Measurements from ENCODE around the gene REV1. TPM values are rescaled to one million over a fixed set of nuclear protein-coding genes. Genes with fewer than 3 reads are reported as not detected.

The REV1 gene
- total and polyA plus RNA-seq, 4 donors = 4.0 to 37.7 (median 16.2) TPM

GRCh38 chr2:99485824-99486223 lies 4.0 kb downstream of the REV1 start:
- Histone ChIP-seq H3K27ac (ENCODE audit: low read depth in 1 of 2, low read length in 2 of 2) (no peak overlapping the region), H3K27me3 (ENCODE audit: control insufficient read depth in 4 of 4, insufficient read depth in 4 of 4, low read length in 3 of 4) (no peaks in the 10 kb centered on the region), H3K9me3 (ENCODE audit: control insufficient read depth in 4 of 4, low read length in 3 of 4) (no peaks in the 10 kb centered on the region), H3K9ac (ENCODE audit: low read depth in 1 of 2, low read length in 2 of 2) (no peak overlapping the region), H3K4me1 (ENCODE audit: control insufficient read depth in 4 of 4, insufficient read depth in 4 of 4, low read length in 3 of 4) (peaks cover 8 to 17% (median 12%) of the 10 kb centered on the region in 4 donors), H3K4me3 (ENCODE audit: low read depth in 1 of 3, low read length in 3 of 3) (no peak overlapping the region), H3K36me3 (ENCODE audit: control insufficient read depth in 4 of 4, insufficient read depth in 3 of 4, low read depth in 1 of 4, low read length in 3 of 4) (no peaks in the 10 kb centered on the region)
- no peak for DNase-seq (ENCODE audit: low spot score)
- 88% methylated on average over 4 of the region's 4 CpGs for WGBS
- TF ChIP-seq TAF1 (conservative IDR thresholded peaks at IDR 0.05) (no peak), RXRA (IDR thresholded peaks at IDR 0.05) (no peak), FOXA2 (IDR thresholded peaks at IDR 0.05) (no peak), MAX (IDR thresholded peaks at IDR 0.05) (no peak), HNF4A (conservative IDR thresholded peaks at IDR 0.05) (no peak), RAD21 (IDR thresholded peaks at IDR 0.05) (no peak), NR2F2 (IDR thresholded peaks at IDR 0.05) (no peak), YY1 (IDR thresholded peaks at IDR 0.05) (no peak), HNF4G (IDR thresholded peaks at IDR 0.05) (no peak), JUND (IDR thresholded peaks at IDR 0.05) (no peak)
- TF ChIP-seq, protein P1, sequence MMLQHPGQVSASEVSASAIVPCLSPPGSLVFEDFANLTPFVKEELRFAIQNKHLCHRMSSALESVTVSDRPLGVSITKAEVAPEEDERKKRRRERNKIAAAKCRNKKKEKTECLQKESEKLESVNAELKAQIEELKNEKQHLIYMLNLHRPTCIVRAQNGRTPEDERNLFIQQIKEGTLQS (IDR thresholded peaks at IDR 0.05) = no peak
- TF ChIP-seq, protein P2, sequence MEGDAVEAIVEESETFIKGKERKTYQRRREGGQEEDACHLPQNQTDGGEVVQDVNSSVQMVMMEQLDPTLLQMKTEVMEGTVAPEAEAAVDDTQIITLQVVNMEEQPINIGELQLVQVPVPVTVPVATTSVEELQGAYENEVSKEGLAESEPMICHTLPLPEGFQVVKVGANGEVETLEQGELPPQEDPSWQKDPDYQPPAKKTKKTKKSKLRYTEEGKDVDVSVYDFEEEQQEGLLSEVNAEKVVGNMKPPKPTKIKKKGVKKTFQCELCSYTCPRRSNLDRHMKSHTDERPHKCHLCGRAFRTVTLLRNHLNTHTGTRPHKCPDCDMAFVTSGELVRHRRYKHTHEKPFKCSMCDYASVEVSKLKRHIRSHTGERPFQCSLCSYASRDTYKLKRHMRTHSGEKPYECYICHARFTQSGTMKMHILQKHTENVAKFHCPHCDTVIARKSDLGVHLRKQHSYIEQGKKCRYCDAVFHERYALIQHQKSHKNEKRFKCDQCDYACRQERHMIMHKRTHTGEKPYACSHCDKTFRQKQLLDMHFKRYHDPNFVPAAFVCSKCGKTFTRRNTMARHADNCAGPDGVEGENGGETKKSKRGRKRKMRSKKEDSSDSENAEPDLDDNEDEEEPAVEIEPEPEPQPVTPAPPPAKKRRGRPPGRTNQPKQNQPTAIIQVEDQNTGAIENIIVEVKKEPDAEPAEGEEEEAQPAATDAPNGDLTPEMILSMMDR (IDR thresholded peaks at IDR 0.05; ENCODE audit: low read depth, low read length, missing input control) = no peak
- TF ChIP-seq, protein P3, sequence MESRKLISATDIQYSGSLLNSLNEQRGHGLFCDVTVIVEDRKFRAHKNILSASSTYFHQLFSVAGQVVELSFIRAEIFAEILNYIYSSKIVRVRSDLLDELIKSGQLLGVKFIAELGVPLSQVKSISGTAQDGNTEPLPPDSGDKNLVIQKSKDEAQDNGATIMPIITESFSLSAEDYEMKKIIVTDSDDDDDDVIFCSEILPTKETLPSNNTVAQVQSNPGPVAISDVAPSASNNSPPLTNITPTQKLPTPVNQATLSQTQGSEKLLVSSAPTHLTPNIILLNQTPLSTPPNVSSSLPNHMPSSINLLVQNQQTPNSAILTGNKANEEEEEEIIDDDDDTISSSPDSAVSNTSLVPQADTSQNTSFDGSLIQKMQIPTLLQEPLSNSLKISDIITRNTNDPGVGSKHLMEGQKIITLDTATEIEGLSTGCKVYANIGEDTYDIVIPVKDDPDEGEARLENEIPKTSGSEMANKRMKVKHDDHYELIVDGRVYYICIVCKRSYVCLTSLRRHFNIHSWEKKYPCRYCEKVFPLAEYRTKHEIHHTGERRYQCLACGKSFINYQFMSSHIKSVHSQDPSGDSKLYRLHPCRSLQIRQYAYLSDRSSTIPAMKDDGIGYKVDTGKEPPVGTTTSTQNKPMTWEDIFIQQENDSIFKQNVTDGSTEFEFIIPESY (IDR thresholded peaks at IDR 0.05) = no peak

DNA sequence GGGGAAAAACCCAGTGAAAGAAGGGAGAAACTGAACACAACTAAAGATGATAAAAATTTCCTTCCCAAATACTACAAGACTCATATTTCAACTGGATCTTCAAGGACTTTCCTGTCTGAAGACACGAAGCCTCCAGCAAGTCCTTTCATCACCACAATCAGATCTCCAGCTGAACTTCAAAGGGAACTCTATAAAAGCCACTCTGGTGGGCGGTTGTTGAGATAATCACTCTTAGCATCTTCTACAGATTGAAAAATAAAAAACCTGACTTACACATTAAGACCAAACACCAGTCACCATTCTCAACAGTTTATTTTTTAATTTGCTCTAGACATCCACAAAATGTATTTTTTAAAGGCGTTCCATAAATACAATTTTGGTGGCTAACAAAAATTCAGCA lies 4.4 kb downstream of the REV1 start:
- Histone ChIP-seq H3K4me3 (ENCODE audit: low read depth in 1 of 3, low read length in 3 of 3) (no peak overlapping the region), H3K9me3 (ENCODE audit: control insufficient read depth in 4 of 4, low read length in 3 of 4) (no peaks in the 10 kb centered on the region), H3K9ac (ENCODE audit: low read depth in 1 of 2, low read length in 2 of 2) (no peak overlapping the region), H3K27ac (ENCODE audit: low read depth in 1 of 2, low read length in 2 of 2) (no peak overlapping the region), H3K27me3 (ENCODE audit: control insufficient read depth in 4 of 4, insufficient read depth in 4 of 4, low read length in 3 of 4) (no peaks in the 10 kb centered on the region), H3K4me1 (ENCODE audit: control insufficient read depth in 4 of 4, insufficient read depth in 4 of 4, low read length in 3 of 4) (peaks cover 8 to 13% (median 10%) of the 10 kb centered on the region in 4 donors), H3K36me3 (ENCODE audit: control insufficient read depth in 4 of 4, insufficient read depth in 3 of 4, low read depth in 1 of 4, low read length in 3 of 4) (no peaks in the 10 kb centered on the region)
- no peak for DNase-seq (ENCODE audit: low spot score)
- TF ChIP-seq, protein P2 (IDR thresholded peaks at IDR 0.05; ENCODE audit: low read depth, low read length, missing input control) = no peak
- no peak for TF ChIP-seq GABPA (IDR thresholded peaks at IDR 0.05 in 1 of 2, conservative IDR thresholded peaks at IDR 0.05 in 1 of 2)
- TF ChIP-seq, protein P3 (IDR thresholded peaks at IDR 0.05) = no peak
- TF ChIP-seq MAX (IDR thresholded peaks at IDR 0.05) = no peak
- TF ChIP-seq SP1 (IDR thresholded peaks at IDR 0.05) = no peak
- no peak for TF ChIP-seq JUND (IDR thresholded peaks at IDR 0.05)
- no peak for TF ChIP-seq FOXA1 (IDR thresholded peaks at IDR 0.05)
- WGBS = 91% methylated on average over 3 of the region's 3 CpGs

All from liver (tissue), 9 donors.